Right renal pelvis (tissue), 4 donors: ENCODE measurements around the gene HDAC9. TPM values are rescaled to one million over a fixed set of nuclear protein-coding genes. Genes with fewer than 3 reads are reported as not detected.
"Not testable (repeated sequence)": the region's sequence is repeated elsewhere in the genome, so short reads cannot be mapped to it uniquely, and the experiment has no call there.

Experiments used
- DNase-seq, 4 donors: peaks; one replicate each; pipeline ENCODE4 v3.0.0-alpha.2; 2013; ENCODE audit warnings: low read depth in 4 of 4, low spot score in 3 of 4, missing footprints in 1 of 4
- polyA plus RNA-seq, 4 donors: library from polyadenylated mRNA; unstranded; fragments of 120-200 nt; gene quantifications; one replicate each; pipeline ENCODE4 v1.2.1, GENCODE V29; 2013; ENCODE audit not compliant: insufficient read length in 4 of 4

HDAC9 gene
- polyA plus RNA-seq, 4 donors = 8.2 to 13.2 (median 11.7) TPM

DNA sequence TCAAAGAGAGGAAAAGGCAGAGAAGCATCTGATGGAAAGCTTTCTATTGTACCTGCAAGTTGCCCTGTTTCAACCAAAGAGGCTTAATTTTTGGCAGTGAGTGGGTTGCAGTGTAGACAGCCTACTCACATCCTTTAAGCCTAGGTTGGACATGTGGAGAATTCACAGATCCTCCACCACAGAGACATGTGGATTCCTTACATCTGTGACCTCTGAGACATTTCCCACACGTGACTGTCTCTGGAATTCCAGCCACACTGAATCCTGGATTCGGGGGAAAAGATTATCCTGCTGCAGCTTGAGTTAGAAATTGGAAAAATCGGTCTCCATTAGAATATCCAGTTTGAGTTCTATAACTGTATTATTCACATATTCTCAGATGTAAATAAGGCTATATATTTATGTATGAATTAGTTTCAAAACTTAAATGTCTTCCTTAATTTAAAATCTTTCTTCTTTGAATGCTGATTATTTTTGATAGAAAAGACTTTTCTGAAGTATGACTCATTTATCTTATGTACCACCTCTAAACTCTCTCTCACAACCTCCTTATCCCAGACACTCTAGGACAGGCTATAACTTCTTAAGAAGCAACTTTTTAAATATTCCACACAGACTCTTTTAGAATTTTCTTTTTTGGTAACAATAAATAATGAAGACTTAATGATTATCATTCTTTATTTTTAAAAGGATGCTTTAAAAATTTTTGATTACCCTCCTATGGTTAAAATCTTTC, 498.6 kb downstream of the HDAC9 start:
- no peak for DNase-seq

DNA sequence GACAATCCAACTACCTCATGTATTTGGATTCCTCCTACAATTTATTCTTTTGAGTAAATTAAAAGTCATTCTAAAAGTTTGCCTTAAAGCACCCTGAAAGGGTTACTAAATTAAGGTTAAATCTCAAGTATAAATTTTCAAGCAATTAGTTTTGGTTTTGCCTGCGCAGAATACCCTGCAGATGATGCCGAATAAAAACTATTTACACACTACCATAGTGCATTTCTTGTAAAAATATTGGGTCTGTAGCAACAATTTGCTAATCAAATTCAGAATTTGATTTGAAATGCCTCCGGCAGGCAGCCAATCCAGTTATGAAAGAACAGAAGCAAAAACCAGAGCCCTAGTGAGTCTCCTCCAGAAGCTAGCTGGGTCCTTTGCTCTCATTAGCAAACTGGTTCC, 499.7 kb downstream of the HDAC9 start:
- no peak for DNase-seq

DNA sequence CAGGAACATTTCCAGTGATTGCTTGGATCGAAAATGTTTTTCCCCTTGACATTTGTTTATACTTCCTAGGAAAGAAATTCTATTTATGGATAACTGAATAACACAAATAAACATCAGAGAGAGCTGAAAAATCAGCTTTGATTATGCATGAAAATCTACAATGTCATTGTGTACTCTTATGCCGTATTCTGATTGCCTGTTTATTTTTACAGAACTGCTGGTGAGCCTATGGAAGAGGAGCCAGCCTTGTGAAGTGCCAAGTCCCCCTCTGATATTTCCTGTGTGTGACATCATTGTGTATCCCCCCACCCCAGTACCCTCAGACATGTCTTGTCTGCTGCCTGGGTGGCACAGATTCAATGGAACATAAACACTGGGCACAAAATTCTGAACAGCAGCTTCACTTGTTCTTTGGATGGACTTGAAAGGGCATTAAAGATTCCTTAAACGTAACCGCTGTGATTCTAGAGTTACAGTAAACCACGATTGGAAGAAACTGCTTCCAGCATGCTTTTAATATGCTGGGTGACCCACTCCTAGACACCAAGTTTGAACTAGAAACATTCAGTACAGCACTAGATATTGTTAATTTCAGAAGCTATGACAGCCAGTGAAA, 500.4 kb downstream of the HDAC9 start:
- no peak for DNase-seq

DNA sequence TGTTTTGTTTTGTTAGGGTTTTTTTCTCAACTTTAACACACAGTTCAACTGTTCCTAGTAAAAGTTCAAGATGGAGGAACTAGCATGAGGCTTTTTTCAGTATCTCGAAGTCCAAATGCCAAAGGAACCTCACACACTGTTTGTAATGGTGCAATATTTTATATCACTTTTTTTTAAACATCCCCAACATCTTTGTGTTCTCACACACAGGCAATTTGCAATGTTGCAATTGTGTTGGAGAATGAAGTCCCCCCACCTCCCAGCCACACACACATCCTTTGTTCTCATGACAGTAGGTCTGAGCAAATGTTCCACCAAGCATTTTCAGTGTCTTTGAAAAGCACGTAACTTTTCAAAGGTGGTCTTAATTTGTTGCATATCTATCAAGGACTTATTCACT, 501.0 kb downstream of the HDAC9 start:
- DNase-seq = no peak

DNA sequence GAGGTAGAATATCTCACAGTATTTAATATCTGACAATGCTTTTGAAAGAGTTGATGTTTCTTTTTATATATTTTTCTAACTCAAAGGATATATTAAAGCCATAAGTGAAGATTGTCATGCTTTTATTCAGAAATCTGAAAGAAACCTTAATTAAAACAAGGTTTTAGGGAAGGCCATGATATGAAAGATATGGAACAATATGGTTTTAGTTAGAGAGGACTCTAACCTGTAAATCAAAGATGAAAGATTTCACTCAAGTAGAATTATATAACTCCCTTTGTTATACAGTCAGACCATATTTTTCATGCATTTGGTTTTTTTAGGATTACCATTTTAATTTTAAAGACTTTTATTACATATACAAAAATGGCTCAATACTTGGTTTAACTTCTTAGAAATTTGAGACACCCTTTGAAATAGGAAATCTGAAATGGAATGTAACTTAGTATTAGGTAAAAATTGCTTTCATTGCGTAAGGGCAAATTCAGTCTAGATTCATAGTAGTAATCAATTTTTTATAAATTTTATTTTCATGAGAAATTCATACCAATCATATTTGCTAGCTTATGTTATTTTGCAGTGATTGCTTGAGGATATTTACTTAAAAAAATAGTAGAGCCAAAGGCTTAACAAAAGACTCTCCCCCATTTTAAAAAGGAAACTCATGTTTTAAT, 502.1 kb downstream of the HDAC9 start:
- DNase-seq = no peak

DNA sequence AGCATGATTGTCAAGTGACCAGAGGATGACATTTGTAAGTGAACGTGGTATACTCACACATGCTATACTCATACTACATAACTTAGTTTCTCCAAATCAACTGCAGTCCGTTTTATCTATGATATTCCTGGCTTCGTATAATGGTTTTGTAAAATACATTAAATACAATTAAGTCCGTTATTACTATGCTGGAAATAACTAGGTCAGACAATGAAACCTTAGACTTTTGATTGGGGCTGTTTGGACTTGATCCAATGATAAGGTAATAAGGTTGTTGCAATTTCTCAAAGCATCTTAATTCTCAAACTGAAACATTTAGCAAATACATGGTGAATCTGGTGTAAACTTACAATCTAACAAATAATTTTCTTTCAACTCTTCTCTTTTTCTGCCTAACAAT, 504.9 kb downstream of the HDAC9 start:
- DNase-seq = no peak

DNA sequence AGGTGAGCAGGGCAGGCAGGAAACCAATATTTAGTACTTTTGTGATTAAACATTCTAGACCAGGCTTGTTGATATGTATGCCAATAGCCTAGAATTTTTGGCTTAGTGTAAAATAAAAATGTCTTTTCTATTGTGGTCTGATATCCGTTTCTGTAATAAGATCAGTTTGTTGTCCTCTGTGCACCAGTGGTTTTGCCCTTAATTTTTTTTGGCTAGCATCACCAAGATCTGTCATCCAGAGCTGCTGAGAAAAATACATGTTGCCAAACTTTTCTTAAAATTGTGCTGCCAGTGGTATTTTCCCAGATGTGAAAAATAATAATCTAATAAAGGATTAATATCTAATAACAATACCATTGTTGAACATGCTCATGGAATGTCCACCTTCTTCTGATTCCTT, 506.3 kb downstream of the HDAC9 start:
- no peak for DNase-seq

DNA sequence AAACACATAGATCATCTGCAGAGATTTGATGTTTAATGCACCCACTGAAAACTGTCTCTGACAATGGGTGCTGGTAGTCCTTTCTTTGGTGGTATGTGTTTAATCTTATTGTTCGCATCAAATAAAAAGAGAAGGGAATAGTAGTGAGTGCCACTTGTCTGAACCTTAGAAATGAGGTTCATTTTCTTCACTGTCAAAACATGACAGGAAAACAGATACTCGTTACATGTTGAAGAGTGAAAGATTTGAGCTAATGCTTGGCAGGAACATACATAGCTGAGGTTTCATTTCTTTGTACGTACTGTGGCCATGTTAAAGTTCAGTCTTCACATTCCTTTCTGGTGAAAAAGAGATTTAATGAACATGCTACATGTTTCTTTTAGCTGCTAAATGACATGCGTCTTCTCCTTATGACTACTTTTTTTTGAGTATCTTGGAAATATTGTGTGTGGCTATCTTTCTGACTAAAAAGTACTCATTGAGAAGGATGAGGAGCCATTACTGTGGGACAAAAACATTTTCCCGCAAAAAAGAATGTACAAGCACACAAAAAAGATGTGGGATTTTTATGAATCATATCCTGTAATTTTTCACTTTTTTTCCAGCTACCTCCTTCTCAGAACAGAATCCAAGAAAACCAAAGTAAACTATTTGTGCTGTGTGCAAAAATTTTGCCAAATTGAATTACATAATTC, 513.8 kb downstream of the HDAC9 start:
- DNase-seq = no peak

DNA sequence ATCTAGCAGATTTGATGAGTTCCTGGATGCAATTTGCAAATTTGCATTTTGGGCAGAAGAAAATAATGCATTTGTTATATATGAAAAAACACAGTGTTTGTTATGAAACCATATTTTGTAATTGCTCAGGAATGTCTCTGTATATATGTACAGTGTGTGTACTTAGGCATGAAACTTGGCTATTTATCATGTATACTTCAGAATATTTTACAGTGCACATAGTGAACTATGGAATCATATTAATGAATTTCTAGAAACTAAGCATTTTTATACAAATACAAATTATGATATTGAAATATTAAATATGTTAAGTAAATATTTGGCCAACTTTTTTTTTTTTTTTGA, 514.4 kb downstream of the HDAC9 start:
- DNase-seq = no peak

DNA sequence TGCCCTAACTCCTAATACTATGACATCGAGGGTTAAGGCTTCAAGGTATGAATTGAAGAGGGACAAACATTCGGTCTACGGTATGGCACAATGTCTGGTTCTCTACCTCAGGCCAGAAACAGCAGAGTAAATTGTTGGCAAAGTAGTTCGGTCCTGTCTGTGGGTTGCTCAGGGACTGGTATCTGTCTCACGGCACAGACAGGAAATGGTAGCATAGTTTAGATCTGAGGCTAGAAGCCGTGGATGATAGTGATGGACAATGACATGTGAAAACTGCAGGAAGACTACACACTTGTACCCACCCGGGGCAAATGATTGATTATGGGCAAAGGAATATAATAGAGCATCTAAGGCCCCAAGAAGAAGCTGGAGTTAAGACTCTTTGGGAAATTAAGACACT, 515.7 kb downstream of the HDAC9 start:
- no peak for DNase-seq

DNA sequence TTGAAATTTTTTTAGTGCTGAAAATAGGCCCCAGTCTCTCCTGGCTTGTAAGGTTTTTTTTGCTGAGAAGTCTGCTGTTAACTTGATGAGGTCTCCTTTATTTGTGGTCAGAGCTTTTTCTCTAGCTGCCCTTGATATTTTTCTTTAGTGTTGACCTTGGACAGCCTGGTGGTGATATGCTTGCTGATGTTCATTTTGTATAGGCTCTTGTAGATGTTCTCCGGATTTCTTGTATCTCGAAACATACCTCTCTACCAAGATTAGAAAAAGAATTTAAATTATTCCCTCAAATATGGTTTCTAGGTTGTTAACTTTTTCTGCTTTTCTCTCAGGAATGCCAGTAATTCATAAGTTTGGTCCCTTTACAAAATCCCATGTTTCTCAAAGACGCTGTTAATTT, 519.5 kb downstream of the HDAC9 start:
- DNase-seq = no peak

DNA sequence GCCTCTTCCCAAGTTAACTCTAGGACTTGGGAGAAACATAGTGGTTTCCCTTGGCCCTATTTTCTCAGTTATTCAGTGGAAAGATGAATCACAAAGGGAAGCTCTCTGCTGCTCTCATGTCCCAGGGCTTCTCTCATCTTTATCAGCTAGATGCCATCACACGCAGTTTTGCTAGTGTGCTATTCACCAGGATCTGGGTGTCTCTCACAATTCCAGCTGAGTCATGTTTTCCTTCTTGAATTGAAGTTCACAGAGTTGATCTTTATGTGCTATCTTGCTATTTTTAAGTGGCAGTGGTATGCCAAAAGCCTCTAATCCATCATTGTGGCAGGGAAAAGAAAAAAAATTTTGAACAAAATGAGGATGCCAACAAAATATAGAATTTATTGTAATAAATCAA, 520.6 kb downstream of the HDAC9 start:
- no peak for DNase-seq

DNA sequence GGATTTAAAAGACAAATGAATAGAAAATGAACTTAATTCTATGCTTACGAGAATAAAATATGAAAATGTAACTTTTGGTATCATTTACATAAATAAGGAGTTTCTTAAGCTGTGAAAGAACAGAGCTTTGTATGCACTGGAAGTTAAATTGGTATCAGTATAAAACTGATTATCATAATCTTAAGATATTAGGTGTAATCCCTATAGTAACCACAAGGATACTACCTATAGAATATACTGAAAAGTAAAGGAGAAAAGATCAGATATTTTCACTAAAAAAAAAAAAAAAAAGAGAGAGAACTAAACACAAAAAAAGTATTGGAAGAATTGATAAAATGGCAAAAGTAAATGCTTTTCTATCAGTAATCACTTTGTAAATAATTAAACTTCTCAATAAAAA, 521.8 kb downstream of the HDAC9 start:
- DNase-seq = no peak

DNA sequence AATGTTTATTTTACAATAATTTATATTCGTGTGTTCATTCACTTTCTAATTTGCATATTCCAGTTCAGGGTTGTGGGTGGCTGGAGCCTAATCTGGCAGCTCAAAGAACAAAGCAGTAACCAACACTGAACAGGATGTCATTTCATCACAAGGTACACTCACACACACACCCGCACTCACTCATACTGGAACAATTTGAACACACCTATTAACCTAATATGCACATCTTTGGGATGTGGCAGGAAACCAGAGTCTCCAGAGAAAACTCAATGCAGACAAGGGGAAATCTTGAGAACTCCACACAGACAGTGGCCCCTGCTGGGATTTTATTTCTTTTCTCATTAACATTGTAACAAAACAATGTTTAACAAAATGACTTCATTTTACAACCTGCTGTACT, 524.5 kb downstream of the HDAC9 start:
- no peak for DNase-seq

DNA sequence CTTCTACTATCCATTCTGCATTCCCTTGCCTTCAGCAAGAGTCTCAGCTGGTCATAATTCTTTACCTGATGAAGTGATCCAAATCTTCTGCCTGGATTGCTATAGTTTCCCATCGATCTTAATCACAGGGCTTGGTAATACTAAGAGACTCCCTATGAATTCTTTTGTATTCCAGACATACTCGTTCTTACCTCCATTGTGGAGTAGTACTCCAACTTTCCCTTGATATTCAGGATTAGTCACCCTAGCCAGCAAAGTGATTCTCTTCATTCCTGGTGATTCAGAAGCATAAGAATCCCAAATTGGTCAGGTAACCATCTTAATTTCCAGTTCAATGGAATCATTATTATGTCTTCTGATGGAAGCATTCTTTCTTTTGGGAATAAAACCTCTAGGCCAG, 525.2 kb downstream of the HDAC9 start:
- DNase-seq = no peak

DNA sequence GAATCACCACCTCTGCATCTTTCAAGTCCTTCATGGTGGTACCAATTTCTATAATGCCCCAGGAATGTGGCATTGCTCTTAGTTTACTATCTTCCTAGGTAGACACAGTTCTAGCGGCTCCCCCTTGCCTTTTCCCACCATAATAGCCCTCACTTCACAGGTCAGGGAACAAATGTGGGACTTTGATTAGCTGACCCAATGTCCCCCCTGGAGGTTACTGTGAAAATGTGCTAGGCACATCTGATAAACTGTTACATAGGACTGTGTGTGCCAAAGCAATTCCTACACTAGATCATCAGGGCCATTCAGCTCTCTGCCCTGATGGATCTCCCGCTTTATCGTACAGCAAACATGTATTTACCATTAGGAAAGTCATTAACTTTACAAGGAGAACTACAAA, 527.9 kb downstream of the HDAC9 start:
- DNase-seq = no peak

DNA sequence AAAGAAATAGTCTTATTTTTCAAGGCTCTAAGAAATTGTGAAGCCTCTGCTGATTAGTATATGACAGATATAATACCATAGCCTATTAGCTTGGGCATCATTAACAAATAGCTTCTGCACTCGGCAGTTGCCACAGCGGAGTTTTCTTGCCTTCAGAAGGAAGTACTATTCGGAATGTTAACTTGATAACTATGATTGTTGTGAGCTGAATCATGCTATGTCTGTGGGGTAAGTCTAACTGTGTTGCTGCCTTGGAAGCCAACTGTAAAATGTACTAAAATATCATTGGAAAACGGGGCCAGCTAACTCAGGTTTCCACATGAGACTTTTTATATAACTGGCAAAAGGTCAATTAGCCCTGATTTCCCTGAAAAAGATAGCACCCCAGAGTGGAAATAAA, 528.7 kb downstream of the HDAC9 start:
- no peak for DNase-seq

DNA sequence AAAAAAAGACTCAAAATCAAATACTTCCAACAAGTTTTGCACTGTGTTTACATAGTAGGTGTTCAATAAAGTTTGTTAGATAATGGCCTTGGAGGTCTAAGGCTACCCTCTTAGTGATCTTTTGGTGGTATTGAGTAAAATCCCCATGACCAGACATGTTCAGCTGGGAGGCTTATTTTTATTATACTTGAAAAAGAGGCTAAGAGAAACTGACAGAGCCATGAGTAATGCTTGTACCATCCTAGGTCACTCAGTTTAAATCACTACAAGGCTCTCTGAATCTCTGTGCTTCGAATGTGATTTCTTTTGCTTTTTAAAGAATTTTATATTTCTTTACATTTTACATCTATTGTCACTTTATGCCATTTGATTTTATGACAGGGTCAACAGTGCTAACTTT, 531.3 kb downstream of the HDAC9 start:
- DNase-seq = no peak

DNA sequence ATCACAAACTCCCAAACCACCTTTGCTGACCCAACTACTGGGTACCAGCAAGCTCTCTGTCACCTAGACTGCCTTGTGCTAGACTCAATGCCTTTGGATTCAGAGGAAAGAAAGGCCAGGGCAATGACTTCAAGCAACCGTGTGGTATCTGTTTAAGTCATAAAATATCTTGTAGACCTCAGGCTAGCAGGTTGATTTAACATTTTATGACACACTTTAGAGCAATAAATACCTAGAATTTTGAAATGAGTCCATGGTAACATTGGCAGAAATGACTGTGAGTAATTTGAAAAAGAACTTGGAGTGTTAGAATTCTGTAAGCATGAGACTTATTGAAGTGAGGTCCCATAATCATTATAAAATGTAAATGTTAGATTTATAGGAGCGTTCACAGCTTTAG, 534.7 kb downstream of the HDAC9 start:
- no peak for DNase-seq

DNA sequence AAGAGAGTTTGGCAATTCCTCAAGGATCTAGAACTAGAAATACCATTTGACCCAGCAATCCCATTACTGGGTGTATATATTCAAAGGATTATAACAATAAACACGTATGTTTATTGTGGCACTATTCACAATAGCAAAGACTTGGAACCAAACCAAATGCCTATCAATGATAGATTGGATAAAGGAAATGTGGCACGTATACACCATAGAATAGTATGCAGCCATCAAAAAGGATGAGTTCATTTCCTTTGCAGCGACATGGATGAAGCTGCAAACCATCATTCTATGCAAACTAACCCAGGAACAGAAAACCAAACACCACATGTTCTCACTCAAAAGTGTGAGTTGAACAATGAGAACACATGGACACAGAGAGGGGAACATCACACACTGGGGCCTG, 537.4 kb downstream of the HDAC9 start:
- DNase-seq = not testable (repeated sequence)

DNA sequence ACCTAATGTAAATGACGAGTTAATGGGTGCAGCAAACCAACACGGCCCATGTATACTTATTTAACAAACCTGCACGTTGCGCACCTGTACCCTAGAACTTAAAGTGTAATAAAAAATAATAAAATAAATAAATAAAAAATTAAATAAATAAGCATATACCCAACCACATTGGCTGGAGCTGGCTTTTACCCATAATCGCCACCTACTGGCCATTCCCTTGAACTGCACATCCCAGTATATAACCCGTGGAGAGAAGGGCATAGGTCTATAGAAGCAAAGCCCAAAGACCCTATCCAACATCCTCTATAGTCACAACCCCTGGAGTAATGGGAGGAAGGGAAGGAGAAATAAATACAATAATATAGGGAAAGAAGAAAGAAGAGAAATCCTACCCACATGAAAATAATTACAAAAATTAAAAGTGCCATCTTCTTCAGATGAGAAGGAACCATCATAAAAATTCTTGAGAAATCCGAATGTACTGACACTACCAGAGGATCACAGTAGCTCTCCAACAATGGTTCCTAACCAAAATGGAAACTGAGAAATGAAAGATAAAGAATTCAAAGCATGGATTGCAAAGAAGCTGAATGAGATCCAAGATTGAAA, 556.3 kb downstream of the HDAC9 start:
- no peak for DNase-seq
